Stimulated activated CD4-positive, alpha-beta T cell treated with anti-CD3 and anti-CD28 coated beads, Interleukin-2, amount 100 ng/mL, for 48 hours (primary cell): Measurements from ENCODE around the gene PAOX.

Experiments
- DNase-seq, 2 donors: peaks; one replicate each; pipeline ENCODE4 v3.0.0-alpha.2; 2020

The PAOX gene

GRCh38 chr10:133350283-133350949 is 28.6 kb upstream of the PAOX start:
- no peak for DNase-seq

- no peak for DNase-seq
Measured at GRCh38 chr10:133350950-133351329, 28.1 kb upstream of the PAOX start.

- DNase-seq: no peak
Measured at GRCh38 chr10:133351408-133352318, 27.4 kb upstream of the PAOX start.

GRCh38 chr10:133353202-133353959 is 25.7 kb upstream of the PAOX start:
- no peak for DNase-seq

- DNase-seq: no peak
Measured at GRCh38 chr10:133353988-133354605, 25.0 kb upstream of the PAOX start.

- no peak for DNase-seq
Measured at GRCh38 chr10:133354672-133355240, 24.3 kb upstream of the PAOX start.

- DNase-seq: no peak
Measured at GRCh38 chr10:133355266-133355665, 23.8 kb upstream of the PAOX start.

- DNase-seq: no peak
Measured at GRCh38 chr10:133355991-133356390, 23.1 kb upstream of the PAOX start.

GRCh38 chr10:133356549-133357284 is 22.3 kb upstream of the PAOX start:
- DNase-seq: no peak

GRCh38 chr10:133357285-133358161 is 21.5 kb upstream of the PAOX start, which contains the start of gene FUOM:
FUOM (minus strand) TSS chr10:133358019; CDS start chr10:133358007, 12 bp downstream.
- DNase-seq: peak; percentile 56 to 66

GRCh38 chr10:133358162-133358924 is 20.7 kb upstream of the PAOX start:
- DNase-seq: no peak

- DNase-seq: no peak
Measured at GRCh38 chr10:133358925-133359310, 20.1 kb upstream of the PAOX start.

GRCh38 chr10:133359554-133359971 is 19.5 kb upstream of the PAOX start:
- DNase-seq: no peak

- DNase-seq: no peak
Measured at GRCh38 chr10:133359972-133360610, 19.0 kb upstream of the PAOX start.

- no peak for DNase-seq
Measured at GRCh38 chr10:133361227-133361626, 17.8 kb upstream of the PAOX start.

GRCh38 chr10:133361773-133362441 is 17.2 kb upstream of the PAOX start:
- DNase-seq: no peak

GRCh38 chr10:133362846-133363245 is 16.2 kb upstream of the PAOX start:
- DNase-seq: no peak

GRCh38 chr10:133364645-133365431 is 14.2 kb upstream of the PAOX start:
- DNase-seq: no peak
